GM19351 (cell line): ENCODE data around the gene FKBP1A.

Experiments
- ATAC-seq: cut with Tn5 transposase; IDR thresholded peaks from one replicate; pipeline ENCODE4 v1.9.1; 2021; ENCODE audit warnings: mild to moderate bottlenecking, moderate library complexity; ENCODE audit not compliant: unreplicated experiment

FKBP1A gene

DNA sequence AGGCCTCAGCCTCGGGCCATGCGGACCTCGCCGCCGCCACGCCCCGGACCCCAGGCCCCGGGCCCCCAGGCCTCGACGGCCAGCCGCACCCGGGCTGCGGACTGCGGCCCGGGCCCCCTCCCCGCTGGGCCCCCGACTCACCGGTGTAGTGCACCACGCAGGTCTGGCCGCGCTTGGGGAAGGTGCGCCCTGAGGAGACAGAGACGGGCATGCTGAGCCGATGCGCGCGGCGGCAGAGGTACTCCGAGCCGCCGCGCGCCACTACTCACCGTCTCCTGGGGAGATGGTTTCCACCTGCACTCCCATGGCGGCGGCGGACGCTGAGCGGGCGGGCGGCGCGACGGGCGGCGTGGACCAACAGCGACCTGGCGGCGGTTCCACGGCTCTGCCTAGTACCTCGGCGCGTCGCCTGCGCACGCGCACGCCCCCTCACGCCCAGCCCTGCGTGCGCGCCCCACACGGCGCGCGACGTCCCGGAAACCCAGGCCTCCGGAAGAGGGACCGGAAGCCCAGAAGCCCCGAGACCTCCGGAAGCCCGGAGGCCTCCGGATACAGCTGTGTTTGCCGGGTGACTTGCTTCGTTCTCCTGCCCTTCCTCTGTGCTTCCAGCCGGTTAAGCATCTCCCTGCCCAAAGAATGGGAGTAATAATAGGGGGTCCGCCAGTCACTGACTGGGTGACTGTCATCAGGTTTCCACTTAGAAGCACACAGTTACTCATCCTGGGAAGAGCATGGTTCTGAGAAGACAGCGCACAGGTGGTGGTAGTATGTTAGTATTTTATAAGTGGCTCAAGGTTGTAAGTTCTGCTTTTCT is at the start of gene FKBP1A:
FKBP1A (minus strand) TSS at position 362 of the 814 bp plus-strand sequence; CDS start at position 306, 56 bp downstream.
- ATAC-seq = peak; percentile 83

DNA sequence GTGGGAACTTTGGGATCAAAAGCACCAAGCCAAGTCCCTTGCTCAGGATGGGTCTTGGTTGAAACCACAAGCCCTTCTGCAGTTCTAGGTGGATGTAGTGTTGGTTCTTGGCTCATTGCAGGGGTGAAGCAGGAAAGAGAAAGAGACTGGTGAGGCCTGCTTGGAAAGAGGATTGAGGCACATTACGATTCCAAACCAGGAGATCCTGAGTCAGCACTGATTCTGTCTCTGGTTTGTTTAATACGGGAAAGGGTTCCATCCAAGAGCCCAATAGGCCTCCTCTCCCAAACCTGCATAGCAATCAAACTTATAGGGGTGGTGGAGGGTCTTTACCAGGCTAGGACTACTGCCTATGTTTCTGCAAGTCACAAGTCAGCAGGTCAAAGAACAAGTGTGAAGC is 49.5 kb upstream of the FKBP1A start:
- no peak for ATAC-seq

DNA sequence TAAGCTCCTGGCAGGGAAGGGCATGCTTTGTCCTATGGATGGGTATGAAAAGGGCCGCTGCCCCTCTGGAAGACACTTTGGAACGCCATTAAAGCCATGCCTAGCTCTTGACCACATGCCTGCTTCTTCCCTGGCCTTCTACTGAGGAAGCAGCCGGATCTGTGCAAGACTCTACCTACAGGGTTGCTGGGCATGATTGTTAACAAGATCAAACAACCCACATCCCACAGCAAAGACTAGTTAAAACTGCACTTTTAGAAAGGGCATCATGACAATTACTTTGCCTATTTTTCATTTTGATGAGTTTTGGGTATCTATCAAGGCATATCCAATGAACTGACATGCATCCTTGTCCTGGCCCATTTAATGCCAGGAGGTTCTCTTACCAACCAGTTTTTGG is 48.3 kb upstream of the FKBP1A start:
- ATAC-seq = no peak

GRCh38 chr20:1440024-1440423 is 47.2 kb upstream of the FKBP1A start:
- no peak for ATAC-seq

GRCh38 chr20:1438361-1438760 is 45.5 kb upstream of the FKBP1A start:
- ATAC-seq = no peak

DNA sequence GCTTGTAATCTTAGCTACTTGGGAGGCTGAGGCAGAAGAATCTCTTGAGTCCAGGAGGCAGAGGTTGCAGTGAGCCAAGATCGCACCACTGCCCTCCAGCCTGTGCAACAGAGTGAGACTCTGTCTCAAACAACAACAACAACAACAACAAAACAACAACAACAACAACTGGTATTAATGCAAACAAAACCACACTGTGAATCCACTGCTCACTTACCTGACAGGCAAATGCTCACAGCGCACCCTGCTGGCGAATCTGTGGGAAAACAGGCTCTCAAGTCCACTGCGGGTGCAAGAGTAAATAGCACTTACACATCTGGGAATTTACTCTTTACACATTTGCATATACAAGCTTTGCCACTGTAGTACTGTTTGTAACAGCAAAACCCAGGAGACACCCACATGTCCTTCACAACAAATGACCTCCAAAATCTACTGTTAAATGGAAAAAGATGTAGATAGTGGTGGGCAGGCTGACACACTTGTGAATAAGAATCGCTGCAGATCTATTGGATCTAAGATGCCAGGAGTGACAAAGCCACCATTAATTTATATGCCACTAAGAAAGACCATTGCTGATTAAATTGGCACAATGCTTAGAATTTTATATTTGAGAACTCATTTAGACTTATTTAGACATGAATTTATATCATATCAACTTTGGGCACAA is 44.5 kb upstream of the FKBP1A start:
- ATAC-seq = peak; percentile 45

- ATAC-seq = no peak
Measured at GRCh38 chr20:1436263-1436662, 43.4 kb upstream of the FKBP1A start.

DNA sequence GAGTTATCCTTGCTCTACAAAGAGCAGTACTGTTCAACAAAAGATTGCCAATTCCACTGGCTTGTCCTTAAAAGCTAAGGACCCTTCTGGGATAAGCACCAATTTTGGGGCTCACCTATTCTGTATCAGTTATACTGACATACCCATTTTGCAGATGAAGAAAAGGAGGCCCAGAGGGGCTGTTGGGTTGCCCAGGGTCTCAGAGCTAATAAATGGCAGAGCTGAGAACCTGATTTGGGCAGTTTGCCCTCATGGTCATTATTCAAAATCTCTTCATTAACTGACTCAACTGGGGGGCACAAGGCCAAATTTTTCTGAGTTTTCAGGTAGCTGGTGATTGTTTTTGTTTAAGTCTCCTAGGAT is 42.5 kb upstream of the FKBP1A start:
- ATAC-seq = no peak

GRCh38 chr20:1434571-1435336 is 41.9 kb upstream of the FKBP1A start:
- ATAC-seq = peak; percentile 90

GRCh38 chr20:1431158-1431557 is 38.3 kb upstream of the FKBP1A start:
- ATAC-seq = no peak

DNA sequence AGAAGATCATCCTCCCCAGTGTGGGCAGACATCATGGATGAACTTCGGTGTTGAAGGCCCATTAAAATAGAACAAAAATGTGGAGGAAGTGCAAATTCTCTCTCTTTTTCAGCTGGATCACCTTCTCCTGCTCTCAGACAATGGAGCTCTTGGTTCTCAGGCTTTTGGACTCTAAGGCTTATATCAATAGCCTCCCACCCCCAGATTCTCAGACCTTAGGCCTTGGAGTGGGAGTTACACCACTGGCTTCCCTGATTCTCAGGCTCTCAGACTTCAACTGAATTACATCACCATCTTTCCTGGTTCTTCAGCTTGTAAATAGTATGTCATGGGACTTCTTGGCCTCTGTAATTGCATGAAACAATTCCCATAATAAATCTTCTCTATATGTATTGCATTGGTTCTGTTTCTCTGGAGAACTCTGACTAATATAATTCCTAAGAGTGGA is 37.2 kb upstream of the FKBP1A start:
- no peak for ATAC-seq

GRCh38 chr20:1429143-1429728 is 36.4 kb upstream of the FKBP1A start:
- no peak for ATAC-seq

GRCh38 chr20:1427457-1428054 is 34.7 kb upstream of the FKBP1A start:
- ATAC-seq = no peak

GRCh38 chr20:1426231-1426849 is 33.5 kb upstream of the FKBP1A start:
- no peak for ATAC-seq

GRCh38 chr20:1424336-1424735 is 31.5 kb upstream of the FKBP1A start:
- ATAC-seq = no peak

DNA sequence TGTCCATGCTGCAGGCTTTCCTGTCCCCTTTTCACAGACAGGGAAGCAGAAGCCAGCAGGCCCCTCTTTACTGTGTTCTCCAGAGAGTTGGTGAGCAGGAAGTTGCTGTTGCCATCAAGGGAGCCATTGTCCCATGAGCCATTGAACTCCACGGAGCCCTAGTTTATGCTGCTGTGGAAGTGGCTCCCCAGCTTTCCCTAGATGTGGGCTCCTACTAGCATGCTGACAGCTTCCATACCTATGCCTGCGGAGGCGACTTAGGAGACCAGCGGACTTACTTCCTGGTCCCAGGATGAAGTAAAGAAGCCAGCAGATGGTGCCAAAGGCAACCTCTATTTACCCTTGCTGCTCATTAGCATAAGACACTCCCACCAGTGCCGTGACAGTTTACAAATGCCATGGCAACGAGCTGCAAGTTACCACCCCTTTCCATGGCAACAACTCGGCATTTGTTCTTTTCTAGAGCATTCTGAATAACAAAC is 30.8 kb upstream of the FKBP1A start:
- ATAC-seq = no peak

DNA sequence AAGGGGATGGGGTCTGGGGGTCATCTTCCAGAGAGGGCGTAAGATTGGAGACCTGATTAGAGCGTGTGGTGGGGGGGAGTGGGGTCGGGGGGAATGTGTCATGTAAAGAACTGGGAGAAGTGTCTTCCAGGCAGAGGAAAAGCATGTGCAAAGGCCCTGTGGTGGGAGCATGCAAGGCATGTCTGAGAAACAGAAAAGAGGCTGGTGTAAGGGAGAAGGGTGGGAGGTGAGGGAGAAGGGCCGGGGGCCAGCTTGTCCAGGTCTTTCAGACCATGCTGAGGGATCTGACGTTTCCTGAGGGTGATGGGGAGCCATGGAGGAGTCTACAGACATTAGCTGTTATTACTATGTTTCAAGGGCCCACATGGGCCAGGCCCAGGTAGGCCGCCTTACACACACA is 30.4 kb upstream of the FKBP1A start:
- no peak for ATAC-seq

GRCh38 chr20:1422753-1423152 is 29.9 kb upstream of the FKBP1A start:
- no peak for ATAC-seq

GRCh38 chr20:1420066-1420465 is 27.2 kb upstream of the FKBP1A start:
- no peak for ATAC-seq

DNA sequence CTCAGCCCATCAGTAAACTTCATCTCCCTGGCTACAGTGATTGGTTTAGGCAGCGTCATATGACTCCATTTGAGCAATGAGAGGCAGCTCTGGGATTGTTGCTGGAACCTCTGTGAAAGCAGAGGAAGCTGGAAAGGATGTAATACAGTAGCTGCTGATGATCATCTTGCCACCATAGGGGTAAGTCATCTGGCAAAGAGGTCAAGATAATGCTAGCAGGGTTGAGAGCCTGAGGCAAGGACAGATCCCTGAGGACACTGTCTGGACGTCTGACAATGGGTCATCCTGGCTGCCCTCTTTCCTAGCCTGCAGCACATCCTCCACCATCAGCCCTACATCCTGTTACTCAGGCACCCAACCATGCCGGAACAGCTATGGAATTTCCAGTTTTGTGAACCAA is 25.5 kb upstream of the FKBP1A start:
- ATAC-seq = no peak
